PFSK-1 (cell line): Measurements from ENCODE around the gene FANCL.

Source experiments
- FOXP2 ChIP-seq: optimal IDR thresholded peaks from 2 replicates; pipeline ENCODE3; 2011; ENCODE audit warnings: borderline replicate concordance, control low read depth, inconsistent platforms; ENCODE audit not compliant: insufficient read depth; ENCODE audit errors: extremely low read length, extremely low read depth
- POLR2AphosphoS5 ChIP-seq: IDR thresholded peaks from 2 replicates; pipeline ENCODE4 v1.6.1; 2012; ENCODE audit warnings: low read depth, mild to moderate bottlenecking, control low read depth, low read length, moderate library complexity
- SIN3A ChIP-seq: IDR thresholded peaks from 2 replicates; pipeline ENCODE4 v1.6.1; 2012; ENCODE audit warnings: mild to moderate bottlenecking, low read length, moderate library complexity, borderline replicate concordance; ENCODE audit not compliant: insufficient read depth
- TAF1 ChIP-seq: IDR thresholded peaks from 2 replicates; pipeline ENCODE4 v1.6.1; 2012; ENCODE audit warnings: low read length, control low read depth, borderline replicate concordance; ENCODE audit not compliant: insufficient read depth
- TF ChIP-seq, protein P1 (sequence below), 2 experiments: IDR thresholded peaks; 2 replicates each; pipeline versions ENCODE4 v1.6.1 to v1.8.0; 2011 to 2012; ENCODE audit warnings: low read depth in 2 of 2, low read length in 2 of 2, control low read depth in 1 of 2, inconsistent platforms in 1 of 2, mild to moderate bottlenecking in 1 of 2, moderate library complexity in 1 of 2; ENCODE audit not compliant: insufficient read depth in 1 of 2

DNA sequence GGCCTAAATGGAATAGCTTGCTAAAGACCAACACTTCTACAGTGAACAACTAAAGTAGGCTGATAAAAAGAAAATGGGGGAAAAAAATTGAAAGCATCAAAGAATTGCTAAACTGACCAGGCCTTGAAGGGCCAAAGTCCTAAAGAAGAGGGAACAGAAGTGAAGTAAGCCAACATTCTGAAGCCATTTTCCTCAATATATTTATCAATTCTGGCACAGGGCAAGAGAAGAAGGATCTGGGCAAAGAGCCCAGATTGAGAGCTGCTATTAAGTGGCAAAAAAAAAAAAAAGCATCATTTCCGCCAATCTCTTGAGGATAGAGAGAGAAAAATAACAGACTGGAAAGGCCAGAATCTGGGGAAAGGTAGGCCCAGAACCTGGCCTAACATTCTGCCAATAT is 25.7 kb downstream of the FANCL start:
- TF ChIP-seq POLR2AphosphoS5: no peak
- TF ChIP-seq TAF1: no peak
- no peak for TF ChIP-seq SIN3A
- TF ChIP-seq, protein P1, sequence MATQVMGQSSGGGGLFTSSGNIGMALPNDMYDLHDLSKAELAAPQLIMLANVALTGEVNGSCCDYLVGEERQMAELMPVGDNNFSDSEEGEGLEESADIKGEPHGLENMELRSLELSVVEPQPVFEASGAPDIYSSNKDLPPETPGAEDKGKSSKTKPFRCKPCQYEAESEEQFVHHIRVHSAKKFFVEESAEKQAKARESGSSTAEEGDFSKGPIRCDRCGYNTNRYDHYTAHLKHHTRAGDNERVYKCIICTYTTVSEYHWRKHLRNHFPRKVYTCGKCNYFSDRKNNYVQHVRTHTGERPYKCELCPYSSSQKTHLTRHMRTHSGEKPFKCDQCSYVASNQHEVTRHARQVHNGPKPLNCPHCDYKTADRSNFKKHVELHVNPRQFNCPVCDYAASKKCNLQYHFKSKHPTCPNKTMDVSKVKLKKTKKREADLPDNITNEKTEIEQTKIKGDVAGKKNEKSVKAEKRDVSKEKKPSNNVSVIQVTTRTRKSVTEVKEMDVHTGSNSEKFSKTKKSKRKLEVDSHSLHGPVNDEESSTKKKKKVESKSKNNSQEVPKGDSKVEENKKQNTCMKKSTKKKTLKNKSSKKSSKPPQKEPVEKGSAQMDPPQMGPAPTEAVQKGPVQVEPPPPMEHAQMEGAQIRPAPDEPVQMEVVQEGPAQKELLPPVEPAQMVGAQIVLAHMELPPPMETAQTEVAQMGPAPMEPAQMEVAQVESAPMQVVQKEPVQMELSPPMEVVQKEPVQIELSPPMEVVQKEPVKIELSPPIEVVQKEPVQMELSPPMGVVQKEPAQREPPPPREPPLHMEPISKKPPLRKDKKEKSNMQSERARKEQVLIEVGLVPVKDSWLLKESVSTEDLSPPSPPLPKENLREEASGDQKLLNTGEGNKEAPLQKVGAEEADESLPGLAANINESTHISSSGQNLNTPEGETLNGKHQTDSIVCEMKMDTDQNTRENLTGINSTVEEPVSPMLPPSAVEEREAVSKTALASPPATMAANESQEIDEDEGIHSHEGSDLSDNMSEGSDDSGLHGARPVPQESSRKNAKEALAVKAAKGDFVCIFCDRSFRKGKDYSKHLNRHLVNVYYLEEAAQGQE (IDR thresholded peaks at IDR 0.05; ENCODE audit: insufficient read depth in 1 of 2, low read depth in 2 of 2, low read length in 2 of 2): no peak
- no peak for TF ChIP-seq FOXP2
